NOMO-1 (cell line): ENCODE measurements around the gene RASSF3.

Experiments
- DNase-seq, 2 experiments: peaks; one replicate each; lab custom pipeline; 2025; ENCODE audit not compliant: unreplicated experiment in 2 of 2; lab: John Stamatoyannopoulos, UW

The RASSF3 gene

DNA sequence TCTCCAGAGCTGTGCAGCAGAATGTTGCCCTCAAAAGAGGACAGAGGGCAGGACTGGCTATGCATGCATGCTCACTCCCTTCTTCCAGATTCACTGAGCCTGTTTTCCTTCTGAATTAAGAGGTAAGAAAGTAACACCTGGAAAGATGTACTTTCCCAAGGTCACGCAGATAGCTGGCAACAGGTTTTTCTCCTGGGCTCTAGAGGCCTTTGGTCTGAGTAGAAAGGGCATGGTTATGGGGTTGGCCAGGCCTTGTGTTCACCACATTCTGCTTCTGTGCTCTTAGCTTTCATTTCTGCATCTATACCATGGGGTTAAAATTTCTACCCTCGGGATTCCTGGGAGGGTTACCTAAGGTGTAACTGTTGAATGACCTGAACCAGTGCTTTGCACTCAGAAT lies 57.5 kb downstream of the RASSF3 start:
- no peak for DNase-seq

DNA sequence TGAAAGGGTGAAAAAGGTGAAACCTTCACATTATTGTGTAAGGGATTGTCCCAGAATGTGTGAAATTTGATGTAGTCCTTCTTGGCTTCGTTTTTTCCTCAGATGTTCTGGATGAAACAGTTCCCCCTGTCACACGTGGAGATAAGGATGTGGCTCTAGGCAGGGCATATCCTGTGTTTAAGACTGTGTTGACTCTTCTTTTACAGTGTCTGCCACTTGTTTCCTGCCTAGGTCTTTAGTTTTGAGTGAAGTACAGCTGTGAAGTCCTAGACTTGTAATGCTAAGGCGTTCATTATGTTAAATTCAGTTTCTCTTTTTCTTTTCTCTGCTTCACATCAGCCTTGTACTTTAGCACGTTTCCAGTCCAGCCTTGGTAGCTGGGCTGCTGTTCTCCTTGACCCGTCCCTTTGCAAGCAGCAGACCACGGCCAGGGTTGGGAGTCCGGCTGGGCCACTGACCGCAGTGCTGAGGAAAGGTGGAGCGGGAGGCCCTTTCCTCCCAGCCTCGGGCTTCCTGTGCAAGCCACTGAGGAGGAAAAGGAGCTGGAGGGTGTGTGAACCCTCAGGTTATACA lies 59.1 kb downstream of the RASSF3 start:
- peak in 1 of 2 experiments; percentile 25 for DNase-seq

DNA sequence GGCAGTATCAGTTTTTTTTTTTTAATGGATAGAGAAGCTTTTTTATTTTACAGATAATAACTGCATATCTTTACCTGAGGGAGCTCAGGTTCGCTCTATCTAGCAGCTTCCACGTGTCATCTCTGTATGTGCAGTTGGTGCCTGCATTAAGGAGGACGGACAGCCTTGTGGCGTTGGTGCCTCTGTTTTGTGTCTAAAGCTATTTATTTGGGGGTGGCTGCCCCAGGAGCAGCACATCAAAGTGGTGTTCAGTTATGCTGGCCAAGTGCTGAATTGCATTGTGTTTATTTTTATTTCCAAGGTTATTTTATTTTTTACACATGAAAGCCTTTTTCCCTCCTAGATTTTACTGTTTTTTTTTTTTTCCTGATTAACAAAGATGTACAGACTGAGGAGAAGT lies 59.7 kb downstream of the RASSF3 start:
- DNase-seq, result no peak

DNA sequence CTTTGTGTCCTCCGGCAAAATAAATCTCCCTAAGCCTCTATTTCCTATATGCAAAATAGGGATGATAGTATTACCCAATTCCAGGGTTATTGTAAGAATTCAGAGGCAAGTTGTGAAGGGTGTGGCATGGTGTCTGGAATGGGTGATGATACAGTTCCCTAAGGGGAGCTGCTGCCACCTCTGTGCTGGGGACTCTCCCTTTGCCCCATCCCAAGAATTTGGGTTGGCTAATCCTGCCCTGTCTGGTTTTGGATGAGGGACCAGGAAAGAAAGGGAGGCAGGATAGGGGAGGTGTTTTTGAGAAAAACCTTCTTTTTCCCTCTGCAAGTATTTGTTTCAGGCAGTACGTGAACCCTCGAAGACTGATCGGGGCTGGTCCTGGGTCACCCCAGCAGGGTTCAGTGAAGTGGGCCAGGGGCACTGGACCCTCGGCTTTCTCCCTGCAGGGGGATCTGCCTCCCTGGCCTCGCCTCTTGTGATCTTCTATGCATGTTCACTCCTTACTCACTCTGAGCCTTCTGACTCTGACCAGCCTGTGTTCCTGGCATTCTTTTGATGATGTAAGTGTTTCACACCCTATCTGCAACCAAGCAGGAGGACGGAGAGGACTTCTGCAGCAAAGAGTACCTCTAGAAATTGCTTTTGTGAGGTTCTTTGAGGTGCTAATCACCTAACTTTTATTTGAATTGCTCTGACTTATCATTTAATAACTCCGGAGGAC lies 60.8 kb downstream of the RASSF3 start:
- no peak for DNase-seq

DNA sequence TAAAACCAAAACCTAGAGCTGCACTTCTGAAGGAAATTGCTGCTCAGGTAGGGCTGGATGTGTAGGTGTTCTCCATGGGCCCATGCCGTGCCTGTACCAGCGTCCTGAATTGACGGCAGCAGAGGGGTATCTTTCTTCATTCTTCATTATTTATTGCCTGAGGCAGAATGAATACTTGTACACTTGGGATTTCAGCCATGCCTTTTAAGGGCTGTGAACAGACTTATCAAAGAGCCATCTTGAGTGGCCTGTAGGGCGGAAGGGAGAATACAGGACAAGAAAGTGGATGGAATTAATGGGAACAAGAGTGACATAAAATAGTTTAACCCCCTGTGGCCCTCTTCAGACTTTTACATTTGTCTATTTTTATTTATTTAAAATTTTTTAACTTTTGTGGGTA lies 61.4 kb downstream of the RASSF3 start:
- DNase-seq, result no peak

DNA sequence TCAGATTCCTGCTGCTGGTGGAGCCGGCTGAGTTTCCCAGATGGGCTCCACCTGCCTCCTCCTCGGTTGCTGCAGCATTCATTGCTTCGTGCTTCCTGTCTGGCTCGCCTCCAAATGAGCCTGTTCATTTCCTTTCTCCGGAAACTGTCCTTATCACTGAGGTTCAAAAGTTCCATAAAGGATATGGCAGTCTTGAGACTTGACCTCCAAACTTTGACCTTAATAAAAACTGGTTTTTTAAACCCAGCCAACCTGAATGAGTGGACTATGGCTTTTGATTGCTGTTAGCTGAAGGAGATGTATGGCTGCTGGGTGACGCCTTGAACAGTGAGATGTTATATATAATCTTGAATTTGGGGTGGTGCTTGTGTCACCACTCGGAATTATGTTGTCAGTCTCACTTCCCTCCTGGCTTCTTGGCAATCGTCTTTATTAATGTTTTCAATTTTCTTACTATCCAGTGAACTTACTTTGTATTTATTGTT lies 62.7 kb downstream of the RASSF3 start:
- peak; percentile 44 to 63 for DNase-seq

DNA sequence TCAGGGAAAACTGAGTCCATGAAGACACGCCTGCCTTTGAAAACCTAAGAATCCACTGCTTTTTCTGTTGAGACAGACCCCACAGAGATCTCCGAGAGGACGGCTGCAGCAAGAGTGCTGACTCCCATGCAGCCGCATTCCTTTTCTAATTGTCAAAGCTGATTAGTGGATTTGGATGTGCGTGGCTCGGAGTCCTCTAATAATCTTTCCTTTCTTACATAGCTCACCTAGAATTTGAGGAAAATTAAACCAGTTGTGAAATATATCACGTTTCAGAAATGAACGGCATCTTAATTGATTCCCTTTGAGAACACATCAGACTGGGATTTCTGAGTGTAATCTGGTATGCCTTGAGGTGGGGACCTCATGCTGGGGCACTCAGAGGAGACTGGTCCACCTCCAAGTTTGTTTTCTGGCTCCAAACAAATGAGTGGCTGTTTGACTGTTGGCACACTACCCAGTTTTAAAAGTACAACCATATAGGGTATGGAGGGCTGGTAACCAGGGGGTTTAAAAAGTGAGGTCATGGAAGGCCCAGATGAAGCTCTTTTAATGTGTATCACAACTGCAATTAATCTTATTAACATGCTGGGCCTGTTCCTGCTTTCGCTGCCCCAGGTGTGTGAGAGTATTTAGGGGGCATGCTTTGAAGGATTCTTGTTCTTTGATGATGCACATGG lies 63.3 kb downstream of the RASSF3 start:
- no peak for DNase-seq

DNA sequence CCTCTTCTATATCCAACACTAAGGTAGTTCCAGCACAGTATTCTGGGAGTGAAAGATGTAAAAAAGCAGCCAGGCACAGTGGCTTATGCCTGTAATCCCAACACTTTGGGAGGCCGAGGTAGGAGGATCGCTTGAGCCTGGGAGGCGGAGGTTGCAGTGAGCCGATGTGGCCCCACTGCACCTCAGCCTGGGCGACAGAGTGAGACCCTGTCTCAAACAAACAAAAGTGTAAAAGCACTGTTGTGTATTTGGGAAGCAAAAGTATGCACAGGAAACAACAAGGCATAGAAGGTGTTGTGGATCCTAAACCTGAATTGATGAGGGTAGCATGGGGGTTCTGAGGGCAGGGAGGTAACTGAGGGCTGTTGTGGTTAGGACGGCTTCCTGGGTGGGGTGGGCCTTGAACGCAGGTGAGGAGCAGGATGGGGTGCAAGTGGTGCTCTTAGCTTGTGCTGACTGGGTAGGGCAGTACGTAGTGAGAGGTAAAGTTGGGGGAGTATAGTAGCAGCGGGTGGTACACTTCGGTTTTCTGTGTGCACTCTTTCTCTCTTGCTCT lies 64.2 kb downstream of the RASSF3 start:
- no peak for DNase-seq

DNA sequence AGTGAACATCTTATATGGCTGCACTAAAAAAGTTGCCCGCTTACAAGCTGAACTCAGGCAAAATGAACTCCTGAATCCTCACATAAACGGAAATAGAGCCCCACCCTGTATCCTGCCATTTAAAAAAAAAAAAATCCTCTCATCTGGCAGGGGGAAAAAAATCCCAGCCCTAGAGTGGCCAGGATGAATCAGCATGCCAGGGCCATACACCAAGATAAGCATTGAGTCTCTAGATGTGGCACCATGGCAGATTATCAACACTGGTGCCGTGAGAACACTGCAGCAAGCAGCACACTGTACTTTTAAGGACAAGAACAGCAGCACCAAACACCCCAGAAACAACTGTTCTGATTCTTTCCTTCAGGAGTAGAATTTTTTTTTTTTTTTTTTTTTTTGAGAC lies 65.5 kb downstream of the RASSF3 start:
- DNase-seq, result no peak

DNA sequence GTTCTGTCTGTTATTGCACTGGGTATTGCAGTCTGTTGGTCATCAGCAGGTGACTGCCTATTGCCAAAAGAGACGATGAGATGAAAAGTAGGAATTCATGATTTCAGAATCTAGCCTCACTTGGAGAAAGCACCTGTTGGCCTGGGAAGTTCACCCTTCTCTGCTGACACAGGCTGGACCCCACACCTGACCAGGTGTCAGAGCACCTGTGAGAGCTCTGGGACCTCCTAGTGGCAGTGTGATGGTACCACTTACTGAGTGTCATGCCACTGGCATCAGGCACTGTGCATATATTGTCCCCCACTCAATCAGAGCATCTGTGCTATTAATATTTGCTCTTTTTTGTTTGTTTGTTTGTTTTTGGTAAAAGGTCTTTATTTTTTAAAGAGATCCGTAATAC lies 68.0 kb downstream of the RASSF3 start:
- DNase-seq, result no peak

DNA sequence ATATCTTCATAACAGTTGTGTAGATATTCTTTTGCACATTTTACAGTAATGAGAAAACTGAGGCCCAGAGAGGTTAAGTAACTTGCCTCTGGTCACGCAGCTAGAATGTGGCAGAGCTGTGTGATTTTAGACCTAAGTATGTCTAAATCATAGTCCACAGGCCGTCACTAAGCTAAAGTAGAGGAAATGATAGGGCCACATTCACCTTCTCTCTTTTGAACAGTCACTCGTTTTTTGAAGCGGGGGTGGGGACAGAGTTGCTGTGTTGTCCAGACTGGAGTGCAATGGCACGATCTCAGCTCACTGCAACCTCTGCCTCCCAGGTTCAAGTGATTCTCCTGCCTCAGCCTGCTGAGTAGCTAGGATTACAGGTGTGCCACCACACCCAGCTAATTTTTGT lies 68.5 kb downstream of the RASSF3 start:
- no peak for DNase-seq

DNA sequence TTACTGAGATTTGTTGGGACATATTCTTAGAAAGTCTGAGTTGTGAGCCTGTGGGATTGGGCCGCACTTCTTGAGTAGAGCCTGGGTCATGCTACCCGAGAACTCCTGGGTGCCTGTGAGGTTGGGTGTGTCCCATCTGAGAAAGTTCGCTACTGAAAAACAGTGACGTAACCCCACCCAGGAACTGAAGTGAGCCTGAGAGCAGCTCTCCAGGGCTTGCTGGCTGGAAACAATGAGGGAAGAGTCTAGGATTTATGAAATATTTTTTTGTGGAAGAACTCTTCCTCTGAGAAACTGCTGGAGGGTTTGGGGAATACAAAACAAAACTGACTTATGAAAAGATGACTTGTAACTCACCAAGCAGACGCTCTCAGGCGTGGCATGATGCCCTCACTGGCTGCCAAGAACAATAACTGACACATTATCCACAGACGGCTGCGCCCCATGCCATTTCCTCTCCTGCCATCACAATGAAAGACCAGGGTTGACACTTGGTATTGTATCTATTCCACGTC lies 69.2 kb downstream of the RASSF3 start:
- DNase-seq, result no peak

DNA sequence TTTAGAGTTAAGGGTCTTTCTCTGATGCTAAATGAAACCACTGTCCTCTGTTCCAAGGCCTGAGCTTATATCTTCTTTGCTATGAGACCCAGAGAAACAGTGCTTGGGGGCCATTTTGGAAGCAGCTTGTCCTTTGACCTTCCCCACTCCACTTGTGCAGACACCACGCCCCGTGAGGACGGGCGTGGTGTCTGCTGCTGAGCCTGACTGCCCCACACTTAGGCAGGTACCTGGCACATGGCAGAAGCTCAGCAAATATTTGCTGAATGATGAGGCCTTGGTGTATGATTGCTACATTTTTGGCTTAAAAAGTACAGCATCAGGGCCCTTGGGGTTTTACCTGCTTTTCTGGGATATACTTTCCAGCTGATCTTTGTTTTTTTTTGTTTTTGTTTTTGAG lies 69.9 kb downstream of the RASSF3 start:
- DNase-seq, result no peak

DNA sequence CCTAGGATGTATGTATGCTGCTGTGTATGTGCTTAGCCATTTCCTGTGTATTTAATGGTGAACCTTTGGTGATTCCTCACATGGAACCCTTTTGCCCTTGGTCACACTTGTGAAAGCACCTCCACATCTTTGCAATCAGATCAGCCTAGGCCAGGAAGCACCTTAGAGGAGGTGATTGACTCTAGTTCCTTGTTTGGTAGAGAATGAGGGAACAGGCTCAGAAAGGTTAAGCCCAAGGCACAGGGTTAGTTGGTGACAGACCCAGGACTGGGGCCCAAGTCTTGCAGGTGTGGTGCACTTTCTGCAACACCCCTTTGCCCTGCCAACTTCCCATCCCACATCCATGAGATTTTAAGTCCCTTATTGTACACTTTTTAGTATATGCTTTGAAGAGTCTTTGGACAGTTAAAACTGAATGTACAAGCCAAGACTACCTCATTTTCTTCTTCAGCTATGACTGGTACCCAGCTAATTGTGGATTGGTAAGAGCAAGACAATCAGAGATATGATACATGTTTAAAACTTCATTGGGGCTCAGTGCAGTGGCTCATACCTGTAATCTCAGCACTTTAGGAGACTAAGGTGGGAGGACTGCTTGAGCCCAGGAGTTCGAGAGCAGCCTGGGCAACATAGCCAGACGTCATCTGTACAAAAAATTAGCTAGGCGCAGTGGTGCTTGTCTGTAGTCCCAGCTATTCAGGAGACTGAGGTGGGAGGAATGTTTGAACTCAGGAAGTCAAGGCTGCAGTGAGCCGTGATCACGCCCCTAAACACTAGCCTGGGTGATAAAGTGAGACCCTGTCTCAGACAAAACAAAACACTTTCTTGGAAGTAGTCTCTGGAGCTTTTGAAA lies 71.1 kb downstream of the RASSF3 start:
- no peak for DNase-seq

DNA sequence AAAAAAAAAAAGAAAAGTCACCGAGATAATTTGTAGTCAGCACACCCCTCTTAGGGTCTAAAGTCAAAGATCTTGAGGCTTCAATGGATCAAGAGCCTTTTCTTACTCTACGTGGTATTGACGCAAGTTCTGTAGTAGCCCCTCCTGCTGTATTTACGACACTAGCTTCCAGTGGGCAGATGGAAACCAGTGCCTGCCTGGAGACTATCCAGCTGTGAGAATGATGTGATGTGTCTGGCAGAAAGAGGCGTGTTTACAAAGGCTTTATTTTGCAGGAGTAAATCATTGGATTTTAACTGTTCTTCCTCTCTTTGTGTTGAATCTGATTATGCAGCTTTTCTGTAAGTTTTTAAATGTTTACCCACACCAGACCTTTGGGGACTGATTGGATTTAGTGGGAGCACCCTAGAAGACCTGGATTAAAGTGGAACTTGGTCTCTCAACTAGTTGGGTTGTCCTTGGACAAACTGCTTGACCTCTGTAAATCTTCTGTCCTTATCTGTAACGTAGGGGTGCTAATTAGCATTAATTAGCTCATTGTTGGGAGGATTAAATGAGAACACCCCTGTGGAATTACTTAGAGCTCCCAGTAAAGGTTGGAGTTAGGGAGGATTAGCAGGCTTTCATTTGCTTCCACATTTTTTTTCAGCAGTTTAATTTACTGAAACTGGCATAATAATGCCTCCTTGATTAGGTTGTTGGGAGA lies 72.4 kb downstream of the RASSF3 start:
- DNase-seq, result no peak

DNA sequence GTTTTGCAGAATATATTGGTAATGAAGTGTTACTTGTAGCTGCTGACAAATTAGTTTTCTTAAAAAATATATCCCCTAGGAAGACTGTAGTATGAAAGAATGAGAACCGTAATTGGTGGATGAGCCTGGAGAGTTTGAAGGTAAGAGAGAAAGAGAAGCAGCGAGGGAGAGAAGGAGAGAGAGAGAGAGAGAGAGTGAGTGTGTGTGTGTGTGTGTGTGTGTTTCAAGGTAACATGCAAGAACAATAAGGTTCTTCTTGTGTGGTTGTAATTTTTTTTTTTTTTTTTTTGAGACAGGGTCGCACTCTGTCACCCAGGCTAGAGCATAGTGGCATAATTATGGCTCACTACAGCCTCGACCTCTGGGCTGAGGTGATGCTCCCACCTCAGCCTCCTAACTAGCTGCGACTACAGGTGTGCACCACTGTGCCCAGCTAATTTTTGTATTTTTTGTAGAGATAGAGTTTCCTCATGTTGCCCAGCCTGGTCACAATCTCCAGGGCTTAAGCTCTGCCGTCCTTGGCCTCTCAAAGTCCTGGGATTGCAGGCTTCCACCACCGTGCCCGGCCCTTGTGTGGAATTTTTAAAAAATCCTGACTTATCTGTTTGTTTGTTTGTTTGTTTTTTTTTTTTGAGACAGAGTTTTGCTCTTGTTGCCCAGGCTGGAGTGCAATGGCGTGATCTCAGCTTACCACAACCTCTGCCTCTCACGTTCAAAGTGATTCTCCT lies 73.7 kb downstream of the RASSF3 start:
- DNase-seq, result no peak

DNA sequence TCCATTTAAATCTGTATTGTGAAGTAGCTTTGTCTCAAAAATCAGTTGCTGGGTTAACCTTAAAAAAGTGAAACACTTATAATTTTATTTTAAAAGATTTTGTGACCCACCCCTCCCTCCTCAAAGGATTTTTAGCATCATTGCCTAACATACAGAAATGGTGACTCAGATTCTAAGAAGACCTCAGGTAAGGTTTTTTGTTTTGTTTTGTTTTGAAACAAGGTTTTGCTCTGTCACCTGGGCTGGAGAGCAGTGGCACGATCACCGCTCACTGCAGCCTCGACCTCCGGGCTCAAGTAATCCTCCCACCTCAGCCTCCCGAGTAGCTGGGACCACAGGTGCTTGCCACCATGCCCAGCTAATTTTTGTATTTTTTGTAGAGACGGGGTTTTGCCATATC lies 74.8 kb downstream of the RASSF3 start:
- no peak for DNase-seq

DNA sequence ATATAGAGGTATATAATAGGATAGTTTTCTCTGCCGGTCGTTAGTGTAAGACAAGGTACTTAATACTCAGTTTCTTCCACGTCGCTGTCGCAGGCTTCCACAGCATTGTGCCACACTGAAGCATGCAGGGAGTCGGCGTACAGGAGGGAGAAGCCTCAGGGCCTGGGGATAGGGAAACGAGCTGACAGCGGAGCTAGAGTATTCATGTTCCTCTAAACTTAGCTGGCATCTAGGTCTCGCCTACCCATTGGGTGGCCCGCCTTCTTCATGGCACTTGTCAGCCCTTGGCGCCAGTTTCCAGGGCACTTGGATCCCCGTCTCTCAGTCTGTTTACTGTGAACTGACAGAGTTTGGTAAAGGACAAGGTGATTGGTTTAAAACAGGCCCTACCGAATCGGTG lies 75.3 kb downstream of the RASSF3 start:
- no peak for DNase-seq

DNA sequence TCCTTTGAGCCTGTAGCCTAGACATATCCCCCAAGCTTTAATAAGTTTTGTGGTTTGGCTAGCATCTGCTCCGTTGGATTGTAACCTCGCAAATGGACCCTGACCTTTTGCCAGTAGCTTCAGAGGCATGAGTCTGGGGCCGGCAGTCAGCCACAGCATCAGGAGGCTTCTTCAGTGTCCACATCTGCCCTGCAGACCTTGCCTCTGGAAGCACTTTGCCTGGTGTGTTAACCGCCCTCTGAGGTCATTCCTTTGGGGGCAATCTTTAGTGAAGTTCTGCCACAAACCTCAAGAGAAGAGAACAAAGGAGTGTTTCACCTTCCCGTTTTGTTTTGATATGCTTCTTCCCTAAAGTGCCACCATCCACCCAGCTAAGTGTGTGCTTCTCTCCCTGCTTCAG lies 77.5 kb downstream of the RASSF3 start:
- no peak for DNase-seq
